Right lobe of liver (tissue), 4 donors: ENCODE data around the gene CEMP1.
"Not testable (repeated sequence)": the region's sequence is repeated elsewhere in the genome, so short reads cannot be mapped to it uniquely, and the experiment has no call there.

Source experiments
- POLR2A ChIP-seq: fragments of 450-650 bp; IDR thresholded peaks from one replicate; pipeline ENCODE4 v1.6.1; 2017; ENCODE audit warnings: antibody characterized with exemption, mild to moderate bottlenecking
- TF ChIP-seq, protein P1 (sequence below), 4 donors: fragments of 200-600 bp in 3 of 4; fragments of 450-650 bp in 1 of 4; IDR thresholded peaks; one replicate each; pipeline versions ENCODE4 v1.5.1 to v1.8.0; 2016 to 2022; ENCODE audit warnings: antibody characterized with exemption in 4 of 4, mild to moderate bottlenecking in 2 of 4
- donor health status: DM: no; HTN: no; CAD: no.
- donor health status: DM: no; HTN: no; CAD: no.
- donor health status: DM: no; HTN: yes; CAD: no.

DNA sequence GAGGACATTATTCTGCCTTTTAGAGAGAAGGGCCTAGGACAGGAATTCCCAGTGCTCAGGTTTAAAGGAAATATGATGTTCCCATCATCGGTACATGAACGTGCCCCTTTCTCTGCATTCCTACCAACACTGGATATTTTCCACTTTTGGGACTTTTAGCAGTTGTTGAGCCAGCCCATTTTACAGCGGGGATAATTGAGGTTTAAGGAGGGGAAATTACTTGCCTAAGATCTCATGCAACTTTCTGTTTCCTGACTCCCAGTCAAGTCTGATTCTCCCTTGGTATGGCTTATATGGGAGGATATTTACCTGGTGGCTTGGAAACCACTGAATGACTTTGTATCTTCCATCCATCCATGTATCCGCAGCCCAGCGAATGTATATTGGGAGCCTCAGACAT, 3.1 kb upstream of the CEMP1 start:
- TF ChIP-seq, protein P1, sequence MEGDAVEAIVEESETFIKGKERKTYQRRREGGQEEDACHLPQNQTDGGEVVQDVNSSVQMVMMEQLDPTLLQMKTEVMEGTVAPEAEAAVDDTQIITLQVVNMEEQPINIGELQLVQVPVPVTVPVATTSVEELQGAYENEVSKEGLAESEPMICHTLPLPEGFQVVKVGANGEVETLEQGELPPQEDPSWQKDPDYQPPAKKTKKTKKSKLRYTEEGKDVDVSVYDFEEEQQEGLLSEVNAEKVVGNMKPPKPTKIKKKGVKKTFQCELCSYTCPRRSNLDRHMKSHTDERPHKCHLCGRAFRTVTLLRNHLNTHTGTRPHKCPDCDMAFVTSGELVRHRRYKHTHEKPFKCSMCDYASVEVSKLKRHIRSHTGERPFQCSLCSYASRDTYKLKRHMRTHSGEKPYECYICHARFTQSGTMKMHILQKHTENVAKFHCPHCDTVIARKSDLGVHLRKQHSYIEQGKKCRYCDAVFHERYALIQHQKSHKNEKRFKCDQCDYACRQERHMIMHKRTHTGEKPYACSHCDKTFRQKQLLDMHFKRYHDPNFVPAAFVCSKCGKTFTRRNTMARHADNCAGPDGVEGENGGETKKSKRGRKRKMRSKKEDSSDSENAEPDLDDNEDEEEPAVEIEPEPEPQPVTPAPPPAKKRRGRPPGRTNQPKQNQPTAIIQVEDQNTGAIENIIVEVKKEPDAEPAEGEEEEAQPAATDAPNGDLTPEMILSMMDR (IDR thresholded peaks at IDR 0.05): not testable (repeated sequence)
- not testable (repeated sequence) for TF ChIP-seq POLR2A
